GM12878 (cell line): Measurements from ENCODE around the gene VTI1A. TPM values are rescaled to one million over a fixed set of nuclear protein-coding genes. Genes with fewer than 3 reads are reported as not detected.

ENCODE experiments used
- ATAC-seq: fragments of 200-7000 bp; cut with Tn5 transposase; 3 replicates; pipeline ENCODE4 v1.9.1; 2020; ENCODE audit warnings: mild to moderate bottlenecking, moderate library complexity
- BruUV-seq: library from RNA; stranded (reverse); fragments of 400-500 nt; replicated peaks from 2 replicates; lab custom pipeline; 2021; lab: Mats Ljungman, UMichigan
- CTCF ChIA-PET: fragments of 300-600 bp; sonication (Branson Sonifier 250); formaldehyde crosslinking; extraction: SDS; loops from one replicate; lab custom pipeline; 2021; ENCODE audit warnings: inconsistent platforms; lab: Yijun Ruan, JAX
- POLR2A ChIA-PET: fragments of 350-600 bp; formaldehyde crosslinking; extraction: SDS; loops from one replicate; lab custom pipeline; 2021; ENCODE audit warnings: inconsistent platforms; lab: Charles Lee
- RAD21 ChIA-PET: fragments of 300-600 bp; sonication (Branson Sonifier 250); formaldehyde crosslinking; loops from one replicate; lab custom pipeline; 2023; ENCODE audit warnings: antibody characterized with exemption; ENCODE audit not compliant: unreplicated experiment; lab: Charles Lee
- SMC1A ChIA-PET: fragments of 300-600 bp; sonication (Branson Sonifier 250); formaldehyde crosslinking; loops from one replicate; lab custom pipeline; 2023; ENCODE audit not compliant: unreplicated experiment, uncharacterized antibody; lab: Charles Lee
- DNase-seq: peaks from one replicate; pipeline ENCODE4 v3.0.0-alpha.2; 2011; ENCODE audit warnings: low read depth, low spot score
- FAIRE-seq: peaks from 3 replicates; lab custom pipeline; 2011; peaks lifted over from hg19 to GRCh38; lab: Jason Lieb, UNC
- H2AFZ ChIP-seq: 2 replicates; pipeline ENCODE4 v1.6.0; 2011; ENCODE audit warnings: low read depth, low read length, control low read depth; ENCODE audit not compliant: control insufficient read depth
- H3K27ac ChIP-seq: 2 replicates; pipeline ENCODE4 v1.5.1; 2011; ENCODE audit warnings: control low read depth; ENCODE audit not compliant: control insufficient read depth, insufficient read depth
- H3K27me3 ChIP-seq, 2 experiments: replicated peaks in 1 of 2; 2 replicates each; pipeline versions ENCODE4 v1.6.0 to v1.6.1; 2011; ENCODE audit warnings: low read length in 1 of 2; ENCODE audit not compliant: control insufficient read depth in 2 of 2, insufficient read depth in 2 of 2
- H3K36me3 ChIP-seq, 2 experiments: 2 replicates each; pipeline ENCODE4 v1.5.1; 2011; ENCODE audit warnings: low read length in 1 of 2; ENCODE audit not compliant: control insufficient read depth in 2 of 2, insufficient read depth in 2 of 2
- H3K4me1 ChIP-seq: 2 replicates; pipeline ENCODE4 v1.6.1; 2011; ENCODE audit warnings: mild to moderate bottlenecking, low read length, moderate library complexity, mixed read lengths; ENCODE audit not compliant: control insufficient read depth, insufficient read depth
- H3K4me2 ChIP-seq: 2 replicates; pipeline ENCODE4 v1.6.0; 2011; ENCODE audit warnings: control low read depth; ENCODE audit not compliant: control insufficient read depth, insufficient read depth
- H3K4me3 ChIP-seq: fragments of 200-600 bp; sonication (generic); 2 replicates; pipeline ENCODE4 v1.5.1; 2016
- H3K79me2 ChIP-seq: 2 replicates; pipeline ENCODE4 v1.6.0; 2011; ENCODE audit warnings: low read length; ENCODE audit not compliant: control insufficient read depth, insufficient read depth
- H3K9ac ChIP-seq: 2 replicates; pipeline ENCODE4 v1.8.0; 2011; ENCODE audit warnings: low read length, control low read depth, mixed read lengths; ENCODE audit not compliant: control insufficient read depth, insufficient read depth
- H3K9me3 ChIP-seq: replicated peaks from 3 replicates; pipeline ENCODE4 v1.5.1; 2011; ENCODE audit warnings: mild to moderate bottlenecking, low read length; ENCODE audit not compliant: control insufficient read depth, insufficient read depth
- H4K20me1 ChIP-seq: 2 replicates; pipeline ENCODE4 v1.6.0; 2011; ENCODE audit not compliant: control insufficient read depth, insufficient read depth
- BCL11A ChIP-seq: IDR thresholded peaks from 2 replicates; pipeline ENCODE4 v1.6.1; 2011; ENCODE audit warnings: low read depth, low read length
- CBX5 ChIP-seq: sonication (generic); IDR thresholded peaks from 2 replicates; pipeline ENCODE4 v1.6.1; 2016; ENCODE audit warnings: low read depth, moderate library complexity, mild to moderate bottlenecking, inconsistent platforms
- CHD4 ChIP-seq: fragments of 200-600 bp; sonication (generic); IDR thresholded peaks from 2 replicates; pipeline ENCODE4 v1.6.1; 2016; ENCODE audit warnings: mild to moderate bottlenecking
- MTA2 ChIP-seq: fragments of 450-650 bp; IDR thresholded peaks from 2 replicates; pipeline ENCODE4 v1.6.1; 2016; ENCODE audit warnings: low read depth, mild to moderate bottlenecking, moderate library complexity
- MYB ChIP-seq: fragments of 150-350 bp; IDR thresholded peaks from 2 replicates; pipeline ENCODE4 v1.6.1; 2014; ENCODE audit warnings: mild to moderate bottlenecking, low read depth, low read length, borderline replicate concordance
- RCOR1 ChIP-seq: conservative IDR thresholded peaks from 2 replicates; pipeline ENCODE4 v1.6.1; 2012; ENCODE audit warnings: low read depth, low read length, improper control_type of control experiment
- RFX5 ChIP-seq: IDR thresholded peaks from 2 replicates; pipeline ENCODE4 v1.6.1; 2011; ENCODE audit warnings: low read depth, low read length, improper control_type of control experiment
- RUNX3 ChIP-seq: IDR thresholded peaks from 2 replicates; pipeline ENCODE4 v1.6.1; 2012; ENCODE audit warnings: low read length, inconsistent platforms
- SIX5 ChIP-seq: IDR thresholded peaks from 2 replicates; pipeline ENCODE4 v1.6.1; 2011; ENCODE audit warnings: mild to moderate bottlenecking, low read depth, low read length, moderate library complexity; ENCODE audit not compliant: severe bottlenecking
- SMARCA5 ChIP-seq: fragments of 450-650 bp; IDR thresholded peaks from 2 replicates; pipeline ENCODE4 v1.6.1; 2017; ENCODE audit warnings: mild to moderate bottlenecking
- WGBS: methylation state at CpG from one replicate; pipeline ENCODE4 v1.1.6; 2016; ENCODE audit warnings: low lambda C conversion rate; ENCODE audit not compliant: insufficient replicate concordance, insufficient coverage; ENCODE audit errors: missing lambda C conversion rate; 5-methylcytosine and 5-hydroxymethylcytosine counted together
- in situ Hi-C: fragments of 300-500 bp; cut with MboI; formaldehyde crosslinking; loops from 9 replicates; pipeline ENCODE4 v1.14.3; 2018; ENCODE audit warnings: mixed read lengths
- intact Hi-C: fragments of 100-400 bp; cut with micrococcal nuclease; formaldehyde crosslinking; loops from one replicate; pipeline ENCODE4 v1.14.2; 2022; ENCODE audit not compliant: unreplicated experiment
- polyA plus RNA-seq, 11 experiments: library from polyadenylated mRNA; depleted of rRNA in 4 of 11; unstranded in 6 of 11; stranded (reverse) in 5 of 11; fragments of >200 nt; fragmentation: Nextera tagmentation in 4 of 11; fragmentation: Illumina TruSeq in 1 of 11; extraction: Ambion mirVana in 4 of 11; extraction: Trizol in 1 of 11; gene quantifications; 1 replicate in 1 of 11; 2 replicates in 10 of 11; pipeline versions ENCODE4 v1.2.1 to v1.2.3, GENCODE V29; 2011 to 2016; ENCODE audit warnings: inconsistent platforms in 2 of 11, missing spikeins in 2 of 11, low read depth in 1 of 11
- total RNA-seq, 4 experiments: library from RNA; depleted of rRNA in 3 of 4; stranded (reverse); fragments of >200 nt in 3 of 4; fragmentation: Illumina TruSeq in 1 of 4; extraction: Trizol in 1 of 4; gene quantifications; 2 replicates each; pipeline versions ENCODE4 v1.2.1 to v1.2.3, GENCODE V29; 2013 to 2021
- TF ChIP-seq, protein P1 (sequence below): fragments of 150-350 bp; IDR thresholded peaks from 2 replicates; pipeline ENCODE4 v1.6.1; 2016; ENCODE audit warnings: low read depth, low read length
- TF ChIP-seq, protein P2 (sequence below): fragments of 450-650 bp; IDR thresholded peaks from 2 replicates; pipeline ENCODE4 v1.6.1; 2017; ENCODE audit warnings: mild to moderate bottlenecking, moderate library complexity
- TF ChIP-seq, protein P3 (sequence below): fragments of 450-650 bp; IDR thresholded peaks from 2 replicates; pipeline ENCODE4 v1.6.1; 2018; ENCODE audit warnings: borderline replicate concordance, mild to moderate bottlenecking; ENCODE audit not compliant: partially characterized antibody

Gene VTI1A
- total and polyA plus RNA-seq, 10 of the 15 experiments (the other 5 are each of a cell fraction or from before 2014, with no cell fraction given): 12.4 to 43.2 (median 27.5) TPM

DNA sequence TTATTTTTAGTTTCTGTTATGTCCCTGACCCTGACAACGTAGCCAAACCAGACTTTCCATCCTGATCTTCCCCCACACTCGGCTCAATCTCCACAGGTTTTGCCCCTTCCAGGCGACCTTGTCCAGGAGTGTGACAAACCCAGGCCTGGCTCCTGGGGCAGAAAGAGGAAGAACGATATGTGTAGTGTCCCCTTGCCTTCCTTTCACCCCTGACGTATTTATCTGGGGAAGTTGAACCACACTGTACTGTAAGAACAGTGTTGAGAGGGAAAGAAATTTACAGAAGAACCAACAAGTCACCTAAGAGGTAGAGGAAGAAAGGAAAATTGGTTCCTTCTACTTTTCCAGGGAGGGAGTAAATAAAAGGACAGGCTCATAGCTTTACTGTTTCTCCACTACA is 158.0 kb downstream of the VTI1A start:
- BruUV-seq: no TSS peak
- H3K9me3 ChIP-seq: no peaks in the 10 kb centered on the region
- RAD21 ChIA-PET: no interaction called here
- H3K79me2 ChIP-seq: no peaks in the 10 kb centered on the region
- CTCF ChIA-PET: no interaction called here
- in situ Hi-C loops: no loop called here
- no peak overlapping the region for H3K4me3 ChIP-seq
- intact Hi-C loops: no loop called here
- 86% methylated on average over 5 of the region's 5 CpGs for WGBS
- H4K20me1 ChIP-seq: no peaks in the 10 kb centered on the region
- H3K9ac ChIP-seq: no peak overlapping the region
- POLR2A ChIA-PET: interaction anchor here (0.7 kb wide), 1 partner anchor 170 kb away, joined by 5 read pairs; no protein-coding TSS in a partner anchor
- no peaks in the 10 kb centered on the region for H3K27me3 ChIP-seq
- ATAC-seq: no peak
- H3K4me2 ChIP-seq: no peak overlapping the region
- TF ChIP-seq MTA2: no peak
- TF ChIP-seq, protein P1, sequence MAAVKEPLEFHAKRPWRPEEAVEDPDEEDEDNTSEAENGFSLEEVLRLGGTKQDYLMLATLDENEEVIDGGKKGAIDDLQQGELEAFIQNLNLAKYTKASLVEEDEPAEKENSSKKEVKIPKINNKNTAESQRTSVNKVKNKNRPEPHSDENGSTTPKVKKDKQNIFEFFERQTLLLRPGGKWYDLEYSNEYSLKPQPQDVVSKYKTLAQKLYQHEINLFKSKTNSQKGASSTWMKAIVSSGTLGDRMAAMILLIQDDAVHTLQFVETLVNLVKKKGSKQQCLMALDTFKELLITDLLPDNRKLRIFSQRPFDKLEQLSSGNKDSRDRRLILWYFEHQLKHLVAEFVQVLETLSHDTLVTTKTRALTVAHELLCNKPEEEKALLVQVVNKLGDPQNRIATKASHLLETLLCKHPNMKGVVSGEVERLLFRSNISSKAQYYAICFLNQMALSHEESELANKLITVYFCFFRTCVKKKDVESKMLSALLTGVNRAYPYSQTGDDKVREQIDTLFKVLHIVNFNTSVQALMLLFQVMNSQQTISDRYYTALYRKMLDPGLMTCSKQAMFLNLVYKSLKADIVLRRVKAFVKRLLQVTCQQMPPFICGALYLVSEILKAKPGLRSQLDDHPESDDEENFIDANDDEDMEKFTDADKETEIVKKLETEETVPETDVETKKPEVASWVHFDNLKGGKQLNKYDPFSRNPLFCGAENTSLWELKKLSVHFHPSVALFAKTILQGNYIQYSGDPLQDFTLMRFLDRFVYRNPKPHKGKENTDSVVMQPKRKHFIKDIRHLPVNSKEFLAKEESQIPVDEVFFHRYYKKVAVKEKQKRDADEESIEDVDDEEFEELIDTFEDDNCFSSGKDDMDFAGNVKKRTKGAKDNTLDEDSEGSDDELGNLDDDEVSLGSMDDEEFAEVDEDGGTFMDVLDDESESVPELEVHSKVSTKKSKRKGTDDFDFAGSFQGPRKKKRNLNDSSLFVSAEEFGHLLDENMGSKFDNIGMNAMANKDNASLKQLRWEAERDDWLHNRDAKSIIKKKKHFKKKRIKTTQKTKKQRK: no peak
- TF ChIP-seq RFX5: no peak
- TF ChIP-seq RCOR1: no peak
- TF ChIP-seq CBX5: no peak
- TF ChIP-seq CHD4: no peak
- no peak for TF ChIP-seq SMARCA5
- TF ChIP-seq, protein P2, sequence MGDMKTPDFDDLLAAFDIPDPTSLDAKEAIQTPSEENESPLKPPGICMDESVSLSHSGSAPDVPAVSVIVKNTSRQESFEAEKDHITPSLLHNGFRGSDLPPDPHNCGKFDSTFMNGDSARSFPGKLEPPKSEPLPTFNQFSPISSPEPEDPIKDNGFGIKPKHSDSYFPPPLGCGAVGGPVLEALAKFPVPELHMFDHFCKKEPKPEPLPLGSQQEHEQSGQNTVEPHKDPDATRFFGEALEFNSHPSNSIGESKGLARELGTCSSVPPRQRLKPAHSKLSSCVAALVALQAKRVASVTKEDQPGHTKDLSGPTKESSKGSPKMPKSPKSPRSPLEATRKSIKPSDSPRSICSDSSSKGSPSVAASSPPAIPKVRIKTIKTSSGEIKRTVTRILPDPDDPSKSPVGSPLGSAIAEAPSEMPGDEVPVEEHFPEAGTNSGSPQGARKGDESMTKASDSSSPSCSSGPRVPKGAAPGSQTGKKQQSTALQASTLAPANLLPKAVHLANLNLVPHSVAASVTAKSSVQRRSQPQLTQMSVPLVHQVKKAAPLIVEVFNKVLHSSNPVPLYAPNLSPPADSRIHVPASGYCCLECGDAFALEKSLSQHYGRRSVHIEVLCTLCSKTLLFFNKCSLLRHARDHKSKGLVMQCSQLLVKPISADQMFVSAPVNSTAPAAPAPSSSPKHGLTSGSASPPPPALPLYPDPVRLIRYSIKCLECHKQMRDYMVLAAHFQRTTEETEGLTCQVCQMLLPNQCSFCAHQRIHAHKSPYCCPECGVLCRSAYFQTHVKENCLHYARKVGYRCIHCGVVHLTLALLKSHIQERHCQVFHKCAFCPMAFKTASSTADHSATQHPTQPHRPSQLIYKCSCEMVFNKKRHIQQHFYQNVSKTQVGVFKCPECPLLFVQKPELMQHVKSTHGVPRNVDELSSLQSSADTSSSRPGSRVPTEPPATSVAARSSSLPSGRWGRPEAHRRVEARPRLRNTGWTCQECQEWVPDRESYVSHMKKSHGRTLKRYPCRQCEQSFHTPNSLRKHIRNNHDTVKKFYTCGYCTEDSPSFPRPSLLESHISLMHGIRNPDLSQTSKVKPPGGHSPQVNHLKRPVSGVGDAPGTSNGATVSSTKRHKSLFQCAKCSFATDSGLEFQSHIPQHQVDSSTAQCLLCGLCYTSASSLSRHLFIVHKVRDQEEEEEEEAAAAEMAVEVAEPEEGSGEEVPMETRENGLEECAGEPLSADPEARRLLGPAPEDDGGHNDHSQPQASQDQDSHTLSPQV: no peak
- TF ChIP-seq, protein P3, sequence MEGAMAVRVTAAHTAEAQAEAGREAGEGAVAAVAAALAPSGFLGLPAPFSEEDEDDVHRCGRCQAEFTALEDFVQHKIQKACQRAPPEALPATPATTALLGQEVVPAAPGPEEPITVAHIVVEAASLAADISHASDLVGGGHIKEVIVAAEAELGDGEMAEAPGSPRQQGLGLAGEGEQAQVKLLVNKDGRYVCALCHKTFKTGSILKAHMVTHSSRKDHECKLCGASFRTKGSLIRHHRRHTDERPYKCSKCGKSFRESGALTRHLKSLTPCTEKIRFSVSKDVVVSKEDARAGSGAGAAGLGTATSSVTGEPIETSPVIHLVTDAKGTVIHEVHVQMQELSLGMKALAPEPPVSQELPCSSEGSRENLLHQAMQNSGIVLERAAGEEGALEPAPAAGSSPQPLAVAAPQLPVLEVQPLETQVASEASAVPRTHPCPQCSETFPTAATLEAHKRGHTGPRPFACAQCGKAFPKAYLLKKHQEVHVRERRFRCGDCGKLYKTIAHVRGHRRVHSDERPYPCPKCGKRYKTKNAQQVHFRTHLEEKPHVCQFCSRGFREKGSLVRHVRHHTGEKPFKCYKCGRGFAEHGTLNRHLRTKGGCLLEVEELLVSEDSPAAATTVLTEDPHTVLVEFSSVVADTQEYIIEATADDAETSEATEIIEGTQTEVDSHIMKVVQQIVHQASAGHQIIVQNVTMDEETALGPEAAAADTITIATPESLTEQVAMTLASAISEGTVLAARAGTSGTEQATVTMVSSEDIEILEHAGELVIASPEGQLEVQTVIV: no peak
- no peak for TF ChIP-seq SIX5
- no peak for TF ChIP-seq RUNX3
- TF ChIP-seq BCL11A: no peak
- no peak for TF ChIP-seq MYB
- no peak for DNase-seq
- no peaks in the 10 kb centered on the region for H3K4me1 ChIP-seq
- no peak for FAIRE-seq
- SMC1A ChIA-PET: interaction anchor here (0.6 to 0.9 kb wide), 2 partner anchors 114 to 1268 kb away, joined by 3 to 4 read pairs; no protein-coding TSS in a partner anchor
- no peak overlapping the region for H2AFZ ChIP-seq
- no peak overlapping the region for H3K27ac ChIP-seq
- no peaks in the 10 kb centered on the region for H3K36me3 ChIP-seq
